GM21737 (cell line): Measurements from ENCODE around the gene RPUSD4.

Source experiments
- ATAC-seq: cut with Tn5 transposase; IDR thresholded peaks from one replicate; pipeline ENCODE4 v1.9.1; 2021; ENCODE audit warnings: mild to moderate bottlenecking, moderate library complexity; ENCODE audit not compliant: unreplicated experiment

The RPUSD4 gene

GRCh38 chr11:126159719-126160344 lies 51.6 kb downstream of the RPUSD4 start:
- no peak for ATAC-seq

GRCh38 chr11:126158054-126158791 lies 53.2 kb downstream of the RPUSD4 start:
- no peak for ATAC-seq

- no peak for ATAC-seq
Observed at GRCh38 chr11:126157326-126158030, 54.0 kb downstream of the RPUSD4 start.

DNA sequence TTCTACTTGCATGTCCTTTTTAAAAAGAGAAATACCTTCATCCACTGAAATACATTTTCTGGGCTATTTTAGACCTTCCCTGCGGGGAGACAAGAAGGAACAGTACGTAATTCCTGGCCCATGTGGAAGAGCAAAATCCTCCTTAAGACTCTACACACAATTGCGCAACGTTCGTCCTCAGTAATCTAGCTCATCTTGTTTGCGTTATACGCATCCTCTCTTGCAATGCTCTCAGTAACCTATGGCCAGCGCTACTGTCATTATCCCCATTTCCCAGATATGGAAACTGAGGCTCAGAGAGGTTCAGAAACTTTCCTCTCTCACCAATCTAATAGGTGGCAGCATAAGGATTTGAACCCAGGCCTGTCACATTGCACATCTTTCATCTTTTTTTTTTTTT lies 54.6 kb downstream of the RPUSD4 start:
- no peak for ATAC-seq

- ATAC-seq = no peak
Observed at GRCh38 chr11:126155402-126156187, 55.9 kb downstream of the RPUSD4 start.

GRCh38 chr11:126154691-126155090 lies 56.8 kb downstream of the RPUSD4 start:
- ATAC-seq = no peak

- no peak for ATAC-seq
Observed at GRCh38 chr11:126153972-126154371, 57.5 kb downstream of the RPUSD4 start.

- no peak for ATAC-seq
Observed at GRCh38 chr11:126153006-126153405, 58.4 kb downstream of the RPUSD4 start.

- ATAC-seq = no peak
Observed at GRCh38 chr11:126152586-126152985, 58.9 kb downstream of the RPUSD4 start.

DNA sequence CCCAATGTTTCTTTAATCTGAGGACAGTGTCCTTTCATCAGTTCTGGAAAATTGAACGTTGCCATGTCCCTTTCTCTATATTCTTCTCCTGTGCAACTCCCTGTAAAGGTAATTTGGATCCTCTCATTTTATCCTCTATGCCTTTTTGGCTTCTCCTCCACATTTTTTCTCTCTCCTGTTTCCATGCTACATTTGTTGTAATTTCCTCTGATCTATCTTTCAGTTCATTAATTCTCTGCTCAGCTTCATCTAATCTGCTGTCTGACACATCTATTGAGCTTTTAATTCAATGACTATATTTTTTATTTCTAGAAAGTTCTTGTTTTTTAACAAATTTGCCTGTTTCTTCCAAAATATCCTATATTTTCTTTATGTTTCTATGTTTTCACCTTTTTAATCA lies 59.3 kb downstream of the RPUSD4 start:
- no peak for ATAC-seq
